Stimulated activated naive CD8-positive, alpha-beta T cell treated with anti-CD3 and anti-CD28 coated beads, Interleukin-15, amount 100 ng/mL, for 72 hours (primary cell): ENCODE data around the gene DMGDH.

Experiments
- ATAC-seq: fragments of 150-1000 bp; cut with Tn5 transposase; 2 replicates; pipeline ENCODE4 v1.10.0; 2021; ENCODE audit warnings: mild to moderate bottlenecking, moderate library complexity
- DNase-seq, 2 donors: peaks; one replicate each; pipeline ENCODE4 v3.0.0; 2021 to 2022
- H3K27ac Mint-ChIP-seq, 2 donors: one replicate each; pipeline ENCODE4 v1.8.0; 2022; ENCODE audit warnings: mild to moderate bottlenecking in 2 of 2, mixed read lengths in 2 of 2, moderate library complexity in 2 of 2
- H3K27me3 Mint-ChIP-seq: one replicate; pipeline ENCODE4 v1.8.0; 2022; ENCODE audit warnings: mixed read lengths
- H3K4me1 Mint-ChIP-seq: one replicate; pipeline ENCODE4 v1.8.0; 2022; ENCODE audit warnings: mild to moderate bottlenecking, mixed read lengths
- H3K4me3 Mint-ChIP-seq, 2 donors: one replicate each; pipeline ENCODE4 v1.8.0; 2022; ENCODE audit warnings: mild to moderate bottlenecking in 2 of 2, mixed read lengths in 2 of 2, moderate library complexity in 1 of 2
- H3K9me3 Mint-ChIP-seq, 2 donors: one replicate each; pipeline ENCODE4 v1.8.0; 2022; ENCODE audit warnings: mixed read lengths in 2 of 2

DMGDH gene

GRCh38 chr5:79069488-79070349, at the start of gene DMGDH, which contains the start of gene BHMT2:
TSS of gene DMGDH (minus strand) at chr5:79069674. CDS start at chr5:79069620, 54 bp downstream.
TSS of gene BHMT2 (plus strand) at chr5:79069767. CDS start at chr5:79069783, 16 bp downstream.
- peak in 1 of 2 donors; percentile 7 for DNase-seq
- peak within 1 kb of the TSS in 1 of 2 donors; percentile 33 for H3K4me3 Mint-ChIP-seq
- no peak within 1 kb of the TSS for H3K27ac Mint-ChIP-seq
- H3K4me1 Mint-ChIP-seq: peaks cover 6% of the 10 kb centered on the region
- peak; percentile 68 for ATAC-seq
- peaks cover 47% of the 10 kb centered on the region for H3K27me3 Mint-ChIP-seq
- H3K9me3 Mint-ChIP-seq: no peaks in the 10 kb centered on the region

GRCh38 chr5:79112703-79113058, 43.2 kb upstream of the DMGDH start:
- Mint-ChIP-seq H3K4me1 (peaks cover 10% of the 10 kb centered on the region), H3K9me3 (no peaks in the 10 kb centered on the region), H3K27me3 (peaks cover 52% of the 10 kb centered on the region), H3K27ac (no peak overlapping the region), H3K4me3 (no peak overlapping the region)
- ATAC-seq: no peak
- DNase-seq: no peak

GRCh38 chr5:79111960-79112702, 42.7 kb upstream of the DMGDH start:
- Mint-ChIP-seq H3K4me1 (peaks cover 10% of the 10 kb centered on the region), H3K27ac (no peak overlapping the region), H3K9me3 (no peaks in the 10 kb centered on the region), H3K4me3 (peak overlapping the region in 1 of 2 donors; percentile 43), H3K27me3 (peaks cover 57% of the 10 kb centered on the region)
- DNase-seq (no peak), ATAC-seq (peak; percentile 40)

GRCh38 chr5:79111387-79111959, 42.0 kb upstream of the DMGDH start, which contains the start of gene BHMT:
TSS of gene BHMT (plus strand) at chr5:79111809. CDS start at chr5:79111886, 77 bp downstream.
- Mint-ChIP-seq H3K4me3 (peak within 1 kb of the TSS in 1 of 2 donors; percentile 43), H3K27ac (no peak within 1 kb of the TSS), H3K9me3 (no peaks in the 10 kb centered on the region), H3K27me3 (peaks cover 64% of the 10 kb centered on the region), H3K4me1 (peaks cover 10% of the 10 kb centered on the region)
- DNase-seq: no peak
- no peak for ATAC-seq

- no peak overlapping the region for H3K27ac Mint-ChIP-seq
- ATAC-seq (peak; percentile 57), DNase-seq (peak in 1 of 2 donors; percentile 15)
- no peaks in the 10 kb centered on the region for H3K9me3 Mint-ChIP-seq
- H3K27me3 Mint-ChIP-seq: peaks cover 76% of the 10 kb centered on the region
- peaks cover 10% of the 10 kb centered on the region for H3K4me1 Mint-ChIP-seq
- H3K4me3 Mint-ChIP-seq: no peak overlapping the region
These were observed 40.3 kb upstream of the DMGDH start for GRCh38 chr5:79109527-79110492.

- no peak overlapping the region for H3K4me3 Mint-ChIP-seq
- ATAC-seq (no peak), DNase-seq (no peak)
- no peak overlapping the region for H3K27ac Mint-ChIP-seq
- H3K4me1 Mint-ChIP-seq: peaks cover 10% of the 10 kb centered on the region
- H3K27me3 Mint-ChIP-seq: peaks cover 76% of the 10 kb centered on the region
- H3K9me3 Mint-ChIP-seq: no peaks in the 10 kb centered on the region
These were observed 39.3 kb upstream of the DMGDH start for GRCh38 chr5:79108792-79109191.

- Mint-ChIP-seq H3K4me1 (peaks cover 10% of the 10 kb centered on the region), H3K4me3 (no peak overlapping the region), H3K9me3 (no peaks in the 10 kb centered on the region), H3K27ac (no peak overlapping the region), H3K27me3 (peaks cover 74% of the 10 kb centered on the region)
- DNase-seq (no peak), ATAC-seq (no peak)
These were observed 38.6 kb upstream of the DMGDH start for GRCh38 chr5:79108086-79108485.

GRCh38 chr5:79107020-79107796, 37.7 kb upstream of the DMGDH start:
- H3K4me1 Mint-ChIP-seq: peaks cover 8% of the 10 kb centered on the region
- H3K27me3 Mint-ChIP-seq: peaks cover 69% of the 10 kb centered on the region
- H3K9me3 Mint-ChIP-seq: no peaks in the 10 kb centered on the region
- no peak overlapping the region for H3K27ac Mint-ChIP-seq
- DNase-seq (no peak), ATAC-seq (no peak)
- H3K4me3 Mint-ChIP-seq: no peak overlapping the region

- peaks cover 59% of the 10 kb centered on the region for H3K27me3 Mint-ChIP-seq
- no peak overlapping the region for H3K4me3 Mint-ChIP-seq
- ATAC-seq (no peak), DNase-seq (no peak)
- H3K4me1 Mint-ChIP-seq: no peaks in the 10 kb centered on the region
- no peak overlapping the region for H3K27ac Mint-ChIP-seq
- H3K9me3 Mint-ChIP-seq: peaks cover 0 to 5% of the 10 kb centered on the region in 2 donors
These were observed 36.4 kb upstream of the DMGDH start for GRCh38 chr5:79105868-79106267.

- Mint-ChIP-seq H3K27ac (no peak overlapping the region), H3K9me3 (no peaks in the 10 kb centered on the region), H3K4me3 (no peak overlapping the region), H3K27me3 (peaks cover 2% of the 10 kb centered on the region), H3K4me1 (no peaks in the 10 kb centered on the region)
- DNase-seq (no peak), ATAC-seq (no peak)
These were observed 24.3 kb upstream of the DMGDH start for GRCh38 chr5:79093762-79094161.

- Mint-ChIP-seq H3K27me3 (no peaks in the 10 kb centered on the region), H3K4me3 (no peak overlapping the region), H3K9me3 (no peaks in the 10 kb centered on the region), H3K27ac (no peak overlapping the region), H3K4me1 (no peaks in the 10 kb centered on the region)
- DNase-seq: no peak
- no peak for ATAC-seq
These were observed 21.6 kb upstream of the DMGDH start for GRCh38 chr5:79091064-79091463.

- Mint-ChIP-seq H3K4me3 (no peak overlapping the region), H3K27me3 (no peaks in the 10 kb centered on the region), H3K9me3 (no peaks in the 10 kb centered on the region), H3K27ac (no peak overlapping the region), H3K4me1 (no peaks in the 10 kb centered on the region)
- DNase-seq (no peak), ATAC-seq (no peak)
These were observed 19.0 kb upstream of the DMGDH start for GRCh38 chr5:79088507-79088906.

- no peak overlapping the region for H3K27ac Mint-ChIP-seq
- H3K9me3 Mint-ChIP-seq: no peaks in the 10 kb centered on the region
- ATAC-seq (no peak), DNase-seq (no peak)
- no peaks in the 10 kb centered on the region for H3K27me3 Mint-ChIP-seq
- H3K4me3 Mint-ChIP-seq: no peak overlapping the region
- H3K4me1 Mint-ChIP-seq: no peaks in the 10 kb centered on the region
These were observed 16.6 kb upstream of the DMGDH start for GRCh38 chr5:79086116-79086515.

- peak overlapping the region in 1 of 2 donors; percentile 42 for H3K27ac Mint-ChIP-seq
- DNase-seq: no peak
- H3K9me3 Mint-ChIP-seq: no peaks in the 10 kb centered on the region
- H3K4me1 Mint-ChIP-seq: peaks cover 8% of the 10 kb centered on the region
- ATAC-seq: no peak
- no peak overlapping the region for H3K4me3 Mint-ChIP-seq
- H3K27me3 Mint-ChIP-seq: no peaks in the 10 kb centered on the region
These were observed 12.3 kb upstream of the DMGDH start for GRCh38 chr5:79081779-79082178.
